ENCODE data around the gene DPP6. TPM values are rescaled to one million over a fixed set of nuclear protein-coding genes. Genes with fewer than 3 reads are reported as not detected.

The DPP6 gene
- total RNA-seq, 4 donors from 2014 or later: 0.60 to 1.7 (median 1.6) TPM; not detected in 1

- H3K36me3 ChIP-seq: no peaks in the 10 kb centered on the region
- no peaks in the 10 kb centered on the region for H3K27me3 ChIP-seq
- H3K4me1 ChIP-seq: no peaks in the 10 kb centered on the region
- no peak for DNase-seq (ENCODE audit: low spot score in 2 of 2)
- H3K9me3 ChIP-seq: peaks cover 0 to 7% (median 0%) of the 10 kb centered on the region in 4 donors
- H3K4me3 ChIP-seq: no peak overlapping the region
- no peak overlapping the region for H3K27ac ChIP-seq
- no peak for TF ChIP-seq EP300 (IDR thresholded peaks at IDR 0.05)
- no peak for TF ChIP-seq CTCF (IDR thresholded peaks at IDR 0.05)
- no peak for TF ChIP-seq POLR2A (IDR thresholded peaks at IDR 0.05)
- 88 to 93% methylated on average over 11 of the region's 11 CpGs for WGBS, 2 donors
Measured at GRCh38 chr7:154482863-154483262, 430.7 kb downstream of the DPP6 start.

GRCh38 chr7:154484406-154484805, 432.2 kb downstream of the DPP6 start:
- no peak for DNase-seq (ENCODE audit: low spot score in 2 of 2)
- TF ChIP-seq CTCF (IDR thresholded peaks at IDR 0.05): no peak
- TF ChIP-seq EP300 (IDR thresholded peaks at IDR 0.05): no peak
- TF ChIP-seq POLR2A (IDR thresholded peaks at IDR 0.05): no peak

GRCh38 chr7:154484943-154485342, 432.7 kb downstream of the DPP6 start:
- 55 to 59% methylated on average over 4 of the region's 4 CpGs for WGBS, 2 donors
- Histone ChIP-seq H3K36me3 (no peaks in the 10 kb centered on the region), H3K4me1 (no peaks in the 10 kb centered on the region), H3K4me3 (no peak overlapping the region), H3K27me3 (no peaks in the 10 kb centered on the region), H3K9me3 (peaks cover 0 to 10% (median 0%) of the 10 kb centered on the region in 4 donors), H3K27ac (no peak overlapping the region)
- no peak for DNase-seq (ENCODE audit: low spot score in 2 of 2)
- no peak for TF ChIP-seq POLR2A (IDR thresholded peaks at IDR 0.05)
- no peak for TF ChIP-seq CTCF (IDR thresholded peaks at IDR 0.05)
- TF ChIP-seq EP300 (IDR thresholded peaks at IDR 0.05): no peak

More at GRCh38 chr7:154484406-154484805, 432.2 kb downstream of the DPP6 start:
- Histone ChIP-seq H3K9me3 (peaks cover 0 to 10% (median 0%) of the 10 kb centered on the region in 4 donors), H3K4me3 (no peak overlapping the region), H3K27me3 (no peaks in the 10 kb centered on the region), H3K27ac (no peak overlapping the region), H3K4me1 (no peaks in the 10 kb centered on the region), H3K36me3 (no peaks in the 10 kb centered on the region)
- WGBS, 2 donors: 61 to 62% methylated on average over 7 of the region's 7 CpGs

- H3K9me3 ChIP-seq: peaks cover 0 to 7% (median 0%) of the 10 kb centered on the region in 4 donors
- no peak for TF ChIP-seq POLR2A (IDR thresholded peaks at IDR 0.05)
- TF ChIP-seq EP300 (IDR thresholded peaks at IDR 0.05): no peak
- no peak for TF ChIP-seq CTCF (IDR thresholded peaks at IDR 0.05)
- 87 to 90% methylated on average over 4 of the region's 4 CpGs for whole genome bisulfite sequencing, 2 donors
- no peaks in the 10 kb centered on the region for H3K4me1 ChIP-seq
- no peaks in the 10 kb centered on the region for H3K36me3 ChIP-seq
- DNase-seq (ENCODE audit: low spot score in 2 of 2): no peak
- H3K27ac ChIP-seq: no peak overlapping the region
- H3K4me3 ChIP-seq: no peak overlapping the region
- H3K27me3 ChIP-seq: no peaks in the 10 kb centered on the region
Measured at GRCh38 chr7:154489897-154490296, 437.7 kb downstream of the DPP6 start.

GRCh38 chr7:154493594-154493993, 441.4 kb downstream of the DPP6 start:
- TF ChIP-seq CTCF (IDR thresholded peaks at IDR 0.05) (no peak), POLR2A (IDR thresholded peaks at IDR 0.05) (no peak), EP300 (IDR thresholded peaks at IDR 0.05) (no peak)
- no peak for DNase-seq (ENCODE audit: low spot score in 2 of 2)
- 84 to 85% methylated on average over 5 of the region's 5 CpGs for WGBS, 2 donors
- Histone ChIP-seq H3K27me3 (no peaks in the 10 kb centered on the region), H3K4me3 (no peak overlapping the region), H3K36me3 (no peaks in the 10 kb centered on the region), H3K27ac (no peak overlapping the region), H3K4me1 (no peaks in the 10 kb centered on the region), H3K9me3 (no peaks in the 10 kb centered on the region)

Data from tibial nerve (tissue), 4 donors.